ENCODE results near the gene CASZ1.

GRCh38 chr1:10773851-10774614 is 22.4 kb downstream of the CASZ1 start:
- no peak for TF ChIP-seq CTCF (IDR thresholded peaks at IDR 0.05)
- TF ChIP-seq POLR2AphosphoS5 (IDR thresholded peaks at IDR 0.05), result no peak
- TF ChIP-seq EP300 (IDR thresholded peaks at IDR 0.05), result no peak
